Measurements from ENCODE around the gene SLC7A5. TPM values are rescaled to one million over a fixed set of nuclear protein-coding genes. Genes with fewer than 3 reads are reported as not detected.
A peak's percentile ranks its signal among the peaks of the same experiment; 100 is the strongest.

SLC7A5 gene
- total and polyA plus RNA-seq, 2 of the 13 experiments (the other 11 are each of a cell fraction or from before 2014, with no cell fraction given): 79.6 to 155 TPM

GRCh38 chr16:87842209-87842869 is 27.0 kb downstream of the SLC7A5 start (continued):
- TF ChIP-seq KMT2A (CRISPR knock-in tag; IDR thresholded peaks at IDR 0.05): 0 out of 2 replicates have a peak, but pooled peaks have one; percentile 55
- no peak for TF ChIP-seq CCAR2 (optimal IDR thresholded peaks at IDR 0.05; ENCODE audit: low read depth, low read length)
- no peak for TF ChIP-seq PRMT3 (CRISPR knock-in tag; IDR thresholded peaks at IDR 0.05; ENCODE audit: borderline replicate concordance, low read depth)
- TF ChIP-seq HNF4A (CRISPR knock-in tag; IDR thresholded peaks at IDR 0.05): peak; percentile 94
- no peak for TF ChIP-seq HNF1A (IDR thresholded peaks at IDR 0.05; ENCODE audit: low read depth)
- TF ChIP-seq HNF1A (CRISPR knock-in tag; IDR thresholded peaks at IDR 0.05; ENCODE audit: borderline replicate concordance): 0 out of 2 replicates have a peak, but pooled peaks have one; percentile 30
- no peak for TF ChIP-seq SETDB1 (CRISPR knock-in tag; IDR thresholded peaks at IDR 0.05; ENCODE audit: borderline replicate concordance)
- TF ChIP-seq ESRRA (CRISPR knock-in tag; IDR thresholded peaks at IDR 0.05; ENCODE audit: low read depth): no peak
- 0 out of 2 replicates have a peak, but pooled peaks have one; percentile 36 for TF ChIP-seq HHEX (CRISPR knock-in tag; IDR thresholded peaks at IDR 0.05)
- no peak for TF ChIP-seq PREB (CRISPR knock-in tag; IDR thresholded peaks at IDR 0.05)
- no peak for TF ChIP-seq KLF13 (CRISPR knock-in tag; IDR thresholded peaks at IDR 0.05)
- no peak for TF ChIP-seq TCF12 (IDR thresholded peaks at IDR 0.05)
- TF ChIP-seq TCF12 (CRISPR knock-in tag; IDR thresholded peaks at IDR 0.05): peak; percentile 79
- TF ChIP-seq LRRFIP1 (CRISPR knock-in tag; conservative IDR thresholded peaks at IDR 0.05): no peak
- TF ChIP-seq MYPOP (CRISPR knock-in tag; IDR thresholded peaks at IDR 0.05): no peak
- TF ChIP-seq ZNF776 (CRISPR knock-in tag; IDR thresholded peaks at IDR 0.05): peak; percentile 20; the same call in 1 of the 2 replicates
- TF ChIP-seq CENPBD1 (CRISPR knock-in tag; IDR thresholded peaks at IDR 0.05; ENCODE audit: borderline replicate concordance, low read depth): no peak
- no peak; the same call in 1 of the 2 replicates for TF ChIP-seq ZFP91 (CRISPR knock-in tag; IDR thresholded peaks at IDR 0.05; ENCODE audit: borderline replicate concordance)
